Liver (tissue), 2 donors: ENCODE results near the gene SLC46A1.

ENCODE experiments used
- TF ChIP-seq, protein P1 (sequence below): fragments of 150-350 bp; IDR thresholded peaks from 2 replicates; pipeline ENCODE4 v1.5.1; 2017; ENCODE audit warnings: improper control_type of control experiment, low read depth, low read length; ENCODE audit not compliant: missing input control
- TF ChIP-seq, protein P2 (sequence below): IDR thresholded peaks from 2 replicates; pipeline ENCODE4 v1.6.1; 2016; ENCODE audit warnings: antibody characterized with exemption
- donor health status: healthy.

DNA sequence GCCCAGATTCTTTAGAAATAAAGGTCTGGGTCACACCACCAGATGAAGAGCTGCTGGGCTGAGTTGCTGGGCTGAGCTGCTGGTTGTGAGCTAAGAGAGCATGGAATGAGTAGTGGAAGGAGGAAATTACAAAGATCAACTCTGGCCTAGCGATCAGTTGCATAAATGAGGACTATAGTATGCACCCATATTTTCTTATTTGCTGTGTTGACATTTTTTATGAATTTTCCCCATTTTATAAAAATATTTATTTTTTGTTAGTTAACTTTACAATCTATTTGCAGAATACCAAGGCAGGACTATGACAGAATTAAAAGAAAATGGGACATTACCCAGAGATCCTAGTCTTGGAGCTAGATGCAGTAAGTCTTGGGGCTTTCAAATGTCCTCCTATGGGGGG lies 43.8 kb upstream of the SLC46A1 start:
- TF ChIP-seq, protein P1, sequence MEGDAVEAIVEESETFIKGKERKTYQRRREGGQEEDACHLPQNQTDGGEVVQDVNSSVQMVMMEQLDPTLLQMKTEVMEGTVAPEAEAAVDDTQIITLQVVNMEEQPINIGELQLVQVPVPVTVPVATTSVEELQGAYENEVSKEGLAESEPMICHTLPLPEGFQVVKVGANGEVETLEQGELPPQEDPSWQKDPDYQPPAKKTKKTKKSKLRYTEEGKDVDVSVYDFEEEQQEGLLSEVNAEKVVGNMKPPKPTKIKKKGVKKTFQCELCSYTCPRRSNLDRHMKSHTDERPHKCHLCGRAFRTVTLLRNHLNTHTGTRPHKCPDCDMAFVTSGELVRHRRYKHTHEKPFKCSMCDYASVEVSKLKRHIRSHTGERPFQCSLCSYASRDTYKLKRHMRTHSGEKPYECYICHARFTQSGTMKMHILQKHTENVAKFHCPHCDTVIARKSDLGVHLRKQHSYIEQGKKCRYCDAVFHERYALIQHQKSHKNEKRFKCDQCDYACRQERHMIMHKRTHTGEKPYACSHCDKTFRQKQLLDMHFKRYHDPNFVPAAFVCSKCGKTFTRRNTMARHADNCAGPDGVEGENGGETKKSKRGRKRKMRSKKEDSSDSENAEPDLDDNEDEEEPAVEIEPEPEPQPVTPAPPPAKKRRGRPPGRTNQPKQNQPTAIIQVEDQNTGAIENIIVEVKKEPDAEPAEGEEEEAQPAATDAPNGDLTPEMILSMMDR: no peak
- TF ChIP-seq, protein P2, sequence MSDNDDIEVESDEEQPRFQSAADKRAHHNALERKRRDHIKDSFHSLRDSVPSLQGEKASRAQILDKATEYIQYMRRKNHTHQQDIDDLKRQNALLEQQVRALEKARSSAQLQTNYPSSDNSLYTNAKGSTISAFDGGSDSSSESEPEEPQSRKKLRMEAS: no peak
